Mesodermal cell (in vitro differentiated cells): ENCODE results near the gene CD226.
"Not testable (repeated sequence)": the region's sequence is repeated elsewhere in the genome, so short reads cannot be mapped to it uniquely, and the experiment has no call there.

Experiments used
- H3K27ac ChIP-seq: 2 replicates; pipeline ENCODE4 v1.7.0; 2013; ENCODE audit warnings: mild to moderate bottlenecking, low read depth, low read length, moderate library complexity; ENCODE audit not compliant: severe bottlenecking
- H3K36me3 ChIP-seq: 2 replicates; pipeline ENCODE4 v1.7.1; 2013; ENCODE audit warnings: mild to moderate bottlenecking, low read length, moderate library complexity; ENCODE audit not compliant: control insufficient read depth, insufficient read depth
- H3K4me1 ChIP-seq: one replicate; pipeline ENCODE4 v1.7.1; 2013; ENCODE audit warnings: mild to moderate bottlenecking, low read length; ENCODE audit not compliant: insufficient read depth, control insufficient read depth, poor library complexity, severe bottlenecking
- H3K4me3 ChIP-seq: 2 replicates; pipeline ENCODE4 v1.7.0; 2013; ENCODE audit warnings: low read length, control low read depth, mild to moderate bottlenecking; ENCODE audit not compliant: insufficient read depth, poor library complexity, severe bottlenecking; ENCODE audit errors: extremely low read depth
- H3K9me3 ChIP-seq: 2 replicates; pipeline ENCODE4 v1.7.1; 2013; ENCODE audit warnings: mild to moderate bottlenecking, low read length, moderate library complexity; ENCODE audit not compliant: control insufficient read depth
- WGBS, 2 experiments: methylation state at CpG; one replicate each; pipeline ENCODE4 v1.1.5; 2013; ENCODE audit warnings: missing lambda C conversion rate in 2 of 2; ENCODE audit not compliant: insufficient coverage in 2 of 2; 5-methylcytosine and 5-hydroxymethylcytosine counted together

CD226 gene

GRCh38 chr18:69945220-69946114 lies 2.2 kb downstream of the CD226 start:
- no peak overlapping the region for H3K27ac ChIP-seq
- H3K9me3 ChIP-seq: peaks cover 7% of the 10 kb centered on the region
- no peaks in the 10 kb centered on the region for H3K36me3 ChIP-seq
- H3K4me3 ChIP-seq: no peak overlapping the region
- 93 to 98% methylated on average over 4 to 7 of the region's 11 CpGs for WGBS, 2 experiments
- no peaks in the 10 kb centered on the region for H3K4me1 ChIP-seq

- Histone ChIP-seq H3K4me1 (no peaks in the 10 kb centered on the region), H3K4me3 (no peak overlapping the region), H3K9me3 (peaks cover 7% of the 10 kb centered on the region), H3K36me3 (no peaks in the 10 kb centered on the region), H3K27ac (no peak overlapping the region)
- 86% methylated on average over 1 of the region's 2 CpGs; no CpG with 5 or more reads in 1 of the 2 experiments for WGBS, 2 experiments
Observed at GRCh38 chr18:69944436-69944835, 3.2 kb downstream of the CD226 start.

GRCh38 chr18:69943021-69943420 lies 4.7 kb downstream of the CD226 start:
- 88 to 100% methylated on average over 1 to 3 of the region's 3 CpGs for WGBS, 2 experiments
- H3K9me3 ChIP-seq: peaks cover 7% of the 10 kb centered on the region
- no peaks in the 10 kb centered on the region for H3K4me1 ChIP-seq
- no peaks in the 10 kb centered on the region for H3K36me3 ChIP-seq
- no peak overlapping the region for H3K4me3 ChIP-seq
- H3K27ac ChIP-seq: no peak overlapping the region

- Histone ChIP-seq H3K4me3 (no peak overlapping the region), H3K36me3 (no peaks in the 10 kb centered on the region), H3K4me1 (no peaks in the 10 kb centered on the region), H3K9me3 (peaks cover 7% of the 10 kb centered on the region), H3K27ac (no peak overlapping the region)
- 100% methylated on average over 1 of the region's 1 CpG; no CpG with 5 or more reads in 1 of the 2 experiments for WGBS, 2 experiments
Observed at GRCh38 chr18:69941183-69941582, 6.5 kb downstream of the CD226 start.

- not testable (repeated sequence) for H3K27ac ChIP-seq, H3K36me3 ChIP-seq
- 73 to 89% methylated on average over 1 of the region's 4 CpGs for WGBS, 2 experiments
Observed at GRCh38 chr18:69939812-69940211, 7.9 kb downstream of the CD226 start.

GRCh38 chr18:69936191-69936558 lies 11.5 kb downstream of the CD226 start:
- H3K9me3 ChIP-seq: no peaks in the 10 kb centered on the region
- whole genome bisulfite sequencing, 2 experiments: 90 to 92% methylated on average over 1 to 2 of the region's 4 CpGs
- H3K36me3 ChIP-seq: no peaks in the 10 kb centered on the region
- no peaks in the 10 kb centered on the region for H3K4me1 ChIP-seq
- H3K27ac ChIP-seq: no peak overlapping the region
- no peak overlapping the region for H3K4me3 ChIP-seq

More at GRCh38 chr18:69939812-69940211, 7.9 kb downstream of the CD226 start:
- H3K4me3 ChIP-seq, H3K4me1 ChIP-seq, H3K9me3 ChIP-seq: not testable (repeated sequence)

GRCh38 chr18:69935319-69936190 lies 12.1 kb downstream of the CD226 start:
- Histone ChIP-seq H3K9me3 (no peaks in the 10 kb centered on the region), H3K27ac (no peak overlapping the region), H3K4me3 (no peak overlapping the region), H3K36me3 (no peaks in the 10 kb centered on the region), H3K4me1 (no peaks in the 10 kb centered on the region)
- WGBS, 2 experiments: 74 to 80% methylated on average over 1 to 4 of the region's 12 CpGs

- Histone ChIP-seq H3K4me1 (no peaks in the 10 kb centered on the region), H3K36me3 (no peaks in the 10 kb centered on the region), H3K9me3 (no peaks in the 10 kb centered on the region), H3K4me3 (no peak overlapping the region), H3K27ac (no peak overlapping the region)
- WGBS, 2 experiments: 87 to 100% methylated on average over 2 of the region's 4 CpGs
Observed at GRCh38 chr18:69934601-69935265, 12.9 kb downstream of the CD226 start.

GRCh38 chr18:69929041-69929774 lies 18.5 kb downstream of the CD226 start:
- WGBS, 2 experiments: 93 to 95% methylated on average over 3 to 5 of the region's 5 CpGs
- Histone ChIP-seq H3K36me3 (no peaks in the 10 kb centered on the region), H3K4me1 (no peaks in the 10 kb centered on the region), H3K4me3 (no peak overlapping the region), H3K9me3 (no peaks in the 10 kb centered on the region), H3K27ac (no peak overlapping the region)

- H3K9me3 ChIP-seq: no peaks in the 10 kb centered on the region
- no CpG with 5 or more reads among the region's 3 CpGs for WGBS, 2 experiments
- H3K27ac ChIP-seq: no peak overlapping the region
- H3K36me3 ChIP-seq: no peaks in the 10 kb centered on the region
- H3K4me1 ChIP-seq: no peaks in the 10 kb centered on the region
- H3K4me3 ChIP-seq: no peak overlapping the region
Observed at GRCh38 chr18:69916412-69916811, 31.3 kb downstream of the CD226 start.
